Activated B cell treated with CpG ODN at 0.5 μM for 24 hours (primary cell): ENCODE results near the gene ITPRIP. TPM values are rescaled to one million over a fixed set of nuclear protein-coding genes. Genes with fewer than 3 reads are reported as not detected.

Experiments used
- ATAC-seq: fragments of 200-7000 bp; cut with Tn5 transposase; one replicate; pipeline ENCODE4 v1.10.0; 2021; ENCODE audit warnings: low read depth, mild to moderate bottlenecking, moderate library complexity
- CTCF ChIA-PET: fragments of 350-600 bp; sonication (Branson Sonifier 250); formaldehyde crosslinking; loops from one replicate; lab custom pipeline; 2021; ENCODE audit warnings: antibody characterized with exemption; lab: Charles Lee
- POLR2A ChIA-PET: fragments of 350-600 bp; sonication (Branson Sonifier 250); formaldehyde crosslinking; loops from one replicate; lab custom pipeline; 2021; ENCODE audit warnings: antibody characterized with exemption; lab: Charles Lee
- DNase-seq: peaks from one replicate; pipeline ENCODE4 v3.0.0; 2022
- H3K27ac Mint-ChIP-seq: one replicate; pipeline ENCODE4 v1.8.0; 2020; ENCODE audit warnings: mixed read lengths
- H3K27me3 Mint-ChIP-seq: one replicate; pipeline ENCODE4 v1.8.0; 2021; ENCODE audit warnings: mixed read lengths
- H3K36me3 Mint-ChIP-seq: one replicate; pipeline ENCODE4 v1.8.0; 2021; ENCODE audit warnings: low read depth, mixed read lengths
- H3K4me1 Mint-ChIP-seq: one replicate; pipeline ENCODE4 v1.8.0; 2021; ENCODE audit warnings: mixed read lengths
- H3K4me3 Mint-ChIP-seq: one replicate; pipeline ENCODE4 v1.8.0; 2020; ENCODE audit warnings: mild to moderate bottlenecking, mixed read lengths
- H3K9me3 Mint-ChIP-seq: one replicate; pipeline ENCODE4 v1.8.0; 2020; ENCODE audit warnings: mixed read lengths
- intact Hi-C: fragments of 100-400 bp; cut with micrococcal nuclease; formaldehyde crosslinking; loops from one replicate; pipeline ENCODE4 v1.15.1; 2024
- total RNA-seq: library from RNA; stranded (reverse); gene quantifications from 2 replicates; pipeline ENCODE4 v1.2.3, GENCODE V29; 2022
- TF ChIP-seq, protein P1 (sequence below): fragments of 200-600 bp; IDR thresholded peaks from one replicate; pipeline ENCODE4 v1.8.0; 2022; ENCODE audit warnings: antibody characterized with exemption, mild to moderate bottlenecking

The ITPRIP gene
- total RNA-seq, 1 donor from 2014 or later = 26.1 TPM

DNA sequence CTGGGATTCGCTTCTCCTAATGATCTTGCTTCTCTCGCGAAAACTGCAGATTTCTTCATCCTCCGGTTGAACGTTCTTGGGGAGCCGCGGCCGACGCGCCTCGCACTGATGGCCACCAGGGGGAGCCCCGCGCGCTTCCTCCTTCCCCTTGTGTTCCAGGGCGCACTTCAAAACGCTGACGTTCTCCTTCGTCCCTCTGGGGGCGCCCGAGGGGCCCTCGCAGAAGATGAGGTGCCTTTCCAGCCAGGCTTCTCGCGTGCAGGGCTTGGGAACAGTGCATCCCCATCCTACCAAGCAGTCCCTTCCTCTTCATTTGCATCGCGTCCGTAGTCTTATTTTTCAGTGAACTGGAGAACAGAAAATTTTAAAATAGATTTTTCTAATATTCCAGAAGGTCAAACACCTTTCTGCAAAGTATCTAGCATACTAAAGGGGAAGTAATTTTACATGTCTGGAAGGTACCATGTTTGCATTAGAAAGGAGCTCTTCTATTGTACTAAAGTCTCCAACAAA, 46.8 kb downstream of the ITPRIP start:
- H3K27ac Mint-ChIP-seq = no peak overlapping the region

DNA sequence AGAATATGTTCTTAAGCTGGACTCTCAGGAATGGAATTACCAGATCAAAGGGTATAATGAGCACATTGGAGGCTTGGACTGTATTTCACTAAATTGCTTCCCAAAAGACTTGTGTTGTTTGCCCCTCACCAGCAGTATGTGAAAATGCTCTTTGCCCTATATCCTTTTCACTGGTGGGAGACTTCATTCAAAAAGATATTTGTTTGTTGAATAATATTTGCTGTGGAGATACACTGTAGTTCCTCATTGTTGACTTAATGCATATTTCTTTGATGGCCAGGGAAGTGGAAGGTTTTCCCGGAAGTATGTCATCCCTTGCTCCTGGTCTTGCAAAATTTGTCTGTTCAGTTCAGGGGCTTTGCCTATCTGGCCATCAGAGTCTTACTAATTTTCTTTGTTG, 49.9 kb downstream of the ITPRIP start:
- TF ChIP-seq, protein P1, sequence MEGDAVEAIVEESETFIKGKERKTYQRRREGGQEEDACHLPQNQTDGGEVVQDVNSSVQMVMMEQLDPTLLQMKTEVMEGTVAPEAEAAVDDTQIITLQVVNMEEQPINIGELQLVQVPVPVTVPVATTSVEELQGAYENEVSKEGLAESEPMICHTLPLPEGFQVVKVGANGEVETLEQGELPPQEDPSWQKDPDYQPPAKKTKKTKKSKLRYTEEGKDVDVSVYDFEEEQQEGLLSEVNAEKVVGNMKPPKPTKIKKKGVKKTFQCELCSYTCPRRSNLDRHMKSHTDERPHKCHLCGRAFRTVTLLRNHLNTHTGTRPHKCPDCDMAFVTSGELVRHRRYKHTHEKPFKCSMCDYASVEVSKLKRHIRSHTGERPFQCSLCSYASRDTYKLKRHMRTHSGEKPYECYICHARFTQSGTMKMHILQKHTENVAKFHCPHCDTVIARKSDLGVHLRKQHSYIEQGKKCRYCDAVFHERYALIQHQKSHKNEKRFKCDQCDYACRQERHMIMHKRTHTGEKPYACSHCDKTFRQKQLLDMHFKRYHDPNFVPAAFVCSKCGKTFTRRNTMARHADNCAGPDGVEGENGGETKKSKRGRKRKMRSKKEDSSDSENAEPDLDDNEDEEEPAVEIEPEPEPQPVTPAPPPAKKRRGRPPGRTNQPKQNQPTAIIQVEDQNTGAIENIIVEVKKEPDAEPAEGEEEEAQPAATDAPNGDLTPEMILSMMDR = no peak
- peaks cover 9% of the 10 kb centered on the region for H3K27me3 Mint-ChIP-seq
- no peak overlapping the region for H3K27ac Mint-ChIP-seq
- peaks cover 6% of the 10 kb centered on the region for H3K4me1 Mint-ChIP-seq
- ChIA-PET CTCF (interaction anchor here (2.5 to 6.0 kb wide), 2 partner anchors 14 to 62 kb away, joined by 8 to 79 read pairs; no protein-coding TSS in a partner anchor), POLR2A (no interaction called here)
- no peak overlapping the region for H3K4me3 Mint-ChIP-seq
- no peaks in the 10 kb centered on the region for H3K36me3 Mint-ChIP-seq
- ATAC-seq = no peak
- H3K9me3 Mint-ChIP-seq = no peaks in the 10 kb centered on the region
- DNase-seq = no peak
- intact Hi-C loops = no loop called here

More for the DNA sequence above, 46.8 kb downstream of the ITPRIP start:
- peak; percentile 100 for ATAC-seq
- H3K4me3 Mint-ChIP-seq = peak overlapping the region; percentile 61
- ChIA-PET POLR2A (interaction anchor here (0.6 to 1.5 kb wide), 5 partner anchors 9 to 60 kb away, joined by 3 to 7 read pairs (median 4); partner anchors contain the start of genes GSTO1 and GSTO2), CTCF (interaction anchor here (0.6 to 6.0 kb wide), 19 partner anchors 9 to 502 kb away, joined by 3 to 79 read pairs (median 4); partner anchors contain the start of genes CFAP58, GSTO2 and ITPRIP)
- DNase-seq = peak; percentile 77
- intact Hi-C loops = loop anchor here (1.0 to 10.0 kb wide), 7 partner anchors 14 to 633 kb away; partner anchors contain the start of gene GSTO2
- peaks cover 9% of the 10 kb centered on the region for H3K27me3 Mint-ChIP-seq
- H3K9me3 Mint-ChIP-seq = no peaks in the 10 kb centered on the region
- TF ChIP-seq, protein P1 = peak; percentile 94
- peaks cover 6% of the 10 kb centered on the region for H3K4me1 Mint-ChIP-seq
- no peaks in the 10 kb centered on the region for H3K36me3 Mint-ChIP-seq

DNA sequence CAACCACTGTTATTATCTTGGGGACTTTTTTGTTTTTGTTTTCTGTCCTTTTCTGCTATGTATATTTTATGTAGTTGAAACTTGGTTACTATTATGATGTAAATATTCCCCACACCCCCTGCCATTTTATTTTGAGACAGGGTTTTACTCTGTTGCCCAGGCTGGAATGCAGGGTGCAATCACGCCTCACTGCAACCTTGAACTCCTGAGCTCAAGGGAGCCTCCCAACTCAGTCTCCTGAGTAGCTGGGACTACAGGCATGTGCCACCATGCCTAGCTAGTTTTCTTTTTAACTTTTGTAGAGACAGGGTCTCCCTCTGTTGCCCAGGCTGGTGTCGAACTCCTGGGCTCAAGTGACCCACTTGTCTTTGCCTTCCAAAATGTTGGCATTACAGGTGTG, 51.3 kb downstream of the ITPRIP start:
- no peak for ATAC-seq
- peaks cover 13% of the 10 kb centered on the region for H3K27me3 Mint-ChIP-seq

DNA sequence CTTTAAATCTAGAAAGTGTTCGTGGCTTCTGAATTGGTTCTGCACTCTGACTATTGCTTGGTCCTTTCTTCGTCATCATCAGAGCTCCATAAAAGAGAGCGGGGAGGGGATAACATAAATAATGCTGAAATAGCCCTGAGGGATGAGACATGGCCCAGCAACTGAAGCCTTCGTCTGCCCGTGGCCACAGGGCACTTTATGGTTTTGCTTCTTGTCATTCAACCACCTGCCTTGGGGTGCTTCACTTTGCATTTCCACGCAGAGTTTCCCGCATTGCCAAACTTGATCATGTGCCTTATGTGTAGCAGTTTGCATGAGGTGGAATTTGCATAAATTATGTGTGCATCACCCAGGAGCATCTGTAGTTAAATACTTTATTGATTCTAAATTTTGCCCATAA, 53.4 kb downstream of the ITPRIP start:
- H3K4me1 Mint-ChIP-seq = no peaks in the 10 kb centered on the region
- TF ChIP-seq, protein P1 = no peak
- peak; percentile 18 for ATAC-seq

More for the DNA sequence above, 51.3 kb downstream of the ITPRIP start:
- intact Hi-C loops = no loop called here
- Mint-ChIP-seq H3K27ac (no peak overlapping the region), H3K9me3 (no peaks in the 10 kb centered on the region), H3K36me3 (no peaks in the 10 kb centered on the region), H3K4me3 (no peak overlapping the region), H3K4me1 (peaks cover 6% of the 10 kb centered on the region)
- POLR2A ChIA-PET = interaction anchor here (1.7 kb wide), 1 partner anchor 18 kb away, joined by 6 read pairs; the partner anchor contains the start of gene GSTO2
- DNase-seq = no peak
- TF ChIP-seq, protein P1 = no peak
- CTCF ChIA-PET = interaction anchor here (1.8 to 1.9 kb wide), 2 partner anchors 12 to 20 kb away, joined by 6 to 9 read pairs; no protein-coding TSS in a partner anchor

DNA sequence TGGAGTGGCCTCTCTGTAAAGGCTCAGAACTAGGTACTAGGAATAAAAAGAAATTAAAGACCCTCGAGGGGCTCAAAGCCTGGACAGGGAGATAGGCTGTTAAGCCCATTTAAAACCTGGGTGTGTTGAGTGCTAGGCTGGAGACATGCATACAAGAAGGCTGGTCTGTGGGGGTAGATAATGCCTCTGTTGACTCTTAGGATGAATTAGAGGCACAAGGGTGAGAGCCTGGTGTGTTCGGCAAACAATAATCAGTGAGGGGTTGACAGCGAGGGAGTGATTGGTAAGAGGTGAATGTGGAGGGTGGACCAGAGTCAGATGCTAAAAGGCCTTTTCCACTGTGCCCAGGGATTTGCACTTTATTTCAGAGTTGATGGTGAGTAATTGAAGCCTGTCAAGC, 56.6 kb downstream of the ITPRIP start:
- intact Hi-C loops = no loop called here
- Mint-ChIP-seq H3K27ac (no peak overlapping the region), H3K9me3 (no peaks in the 10 kb centered on the region), H3K4me3 (no peak overlapping the region), H3K4me1 (no peaks in the 10 kb centered on the region), H3K27me3 (peaks cover 10% of the 10 kb centered on the region), H3K36me3 (no peaks in the 10 kb centered on the region)
- no peak for ATAC-seq
- TF ChIP-seq, protein P1 = no peak
- DNase-seq = no peak
- CTCF ChIA-PET = interaction anchor here (1.2 to 2.3 kb wide), 4 partner anchors 8 to 68 kb away, joined by 3 to 10 read pairs (median 4); no protein-coding TSS in a partner anchor
- POLR2A ChIA-PET = no interaction called here

More for the DNA sequence above, 53.4 kb downstream of the ITPRIP start:
- Mint-ChIP-seq H3K27ac (no peak overlapping the region), H3K4me3 (no peak overlapping the region), H3K9me3 (no peaks in the 10 kb centered on the region), H3K27me3 (peaks cover 15% of the 10 kb centered on the region), H3K36me3 (no peaks in the 10 kb centered on the region)
- CTCF ChIA-PET = no interaction called here
- POLR2A ChIA-PET = no interaction called here
- no peak for DNase-seq
- intact Hi-C loops = no loop called here
